Amniotic epithelial cell (primary cell): Measurements from ENCODE around the gene KCNT2.
"Not testable (repeated sequence)": the region's sequence is repeated elsewhere in the genome, so short reads cannot be mapped to it uniquely, and the experiment has no call there.

Experiments
- DNase-seq: peaks from one replicate; pipeline ENCODE4 v3.0.0-alpha.2; 2010; ENCODE audit warnings: low read depth

The KCNT2 gene

GRCh38 chr1:196515904-196516303, 92.3 kb downstream of the KCNT2 start:
- DNase-seq: no peak

- no peak for DNase-seq
Measured at GRCh38 chr1:196513821-196514220, 94.4 kb downstream of the KCNT2 start.

- DNase-seq: no peak
Measured at GRCh38 chr1:196510451-196510850, 97.8 kb downstream of the KCNT2 start.

- DNase-seq: not testable (repeated sequence)
Measured at GRCh38 chr1:196504224-196504623, 104.0 kb downstream of the KCNT2 start.

- DNase-seq: no peak
Measured at GRCh38 chr1:196502437-196502836, 105.8 kb downstream of the KCNT2 start.

- DNase-seq: peak; percentile 69
Measured at GRCh38 chr1:196501760-196502428, 106.3 kb downstream of the KCNT2 start.

GRCh38 chr1:196497817-196498216, 110.4 kb downstream of the KCNT2 start:
- DNase-seq: no peak

GRCh38 chr1:196494766-196495165, 113.5 kb downstream of the KCNT2 start:
- DNase-seq: no peak

GRCh38 chr1:196493881-196494280, 114.4 kb downstream of the KCNT2 start:
- no peak for DNase-seq

- DNase-seq: no peak
Measured at GRCh38 chr1:196488579-196488978, 119.7 kb downstream of the KCNT2 start.

GRCh38 chr1:196486346-196486745, 121.9 kb downstream of the KCNT2 start:
- no peak for DNase-seq

GRCh38 chr1:196481616-196482015, 126.6 kb downstream of the KCNT2 start:
- DNase-seq: no peak

- DNase-seq: no peak
Measured at GRCh38 chr1:196477262-196477661, 131.0 kb downstream of the KCNT2 start.

GRCh38 chr1:196467230-196467925, 140.9 kb downstream of the KCNT2 start:
- no peak for DNase-seq

GRCh38 chr1:196466654-196467053, 141.6 kb downstream of the KCNT2 start:
- peak; percentile 72 for DNase-seq

- DNase-seq: no peak
Measured at GRCh38 chr1:196466166-196466565, 142.1 kb downstream of the KCNT2 start.

GRCh38 chr1:196464480-196464941, 143.7 kb downstream of the KCNT2 start:
- DNase-seq: peak; percentile 38

- peak; percentile 65 for DNase-seq
Measured at GRCh38 chr1:196462086-196462485, 146.2 kb downstream of the KCNT2 start.

- DNase-seq: no peak
Measured at GRCh38 chr1:196461521-196461920, 146.7 kb downstream of the KCNT2 start.

GRCh38 chr1:196459383-196459782, 148.9 kb downstream of the KCNT2 start:
- DNase-seq: no peak

GRCh38 chr1:196454792-196455191, 153.4 kb downstream of the KCNT2 start:
- DNase-seq: no peak

- no peak for DNase-seq
Measured at GRCh38 chr1:196451103-196451502, 157.1 kb downstream of the KCNT2 start.
